Lower leg skin (tissue), 3 donors: Measurements from ENCODE around the gene ARAP1.

Experiments used
- CTCF ChIP-seq, 3 donors: fragments of 450-650 bp; IDR thresholded peaks; one replicate each; pipeline ENCODE4 v1.5.1; 2016; ENCODE audit warnings: antibody characterized with exemption in 3 of 3, mild to moderate bottlenecking in 3 of 3, moderate library complexity in 2 of 3
- POLR2A ChIP-seq, 2 donors: fragments of 450-650 bp; IDR thresholded peaks; one replicate each; pipeline ENCODE4 v1.6.1; 2016 to 2017; ENCODE audit warnings: antibody characterized with exemption in 2 of 2, mild to moderate bottlenecking in 1 of 2, moderate library complexity in 1 of 2

GRCh38 chr11:72783144-72783905 lies 31.1 kb upstream of the ARAP1 start:
- TF ChIP-seq CTCF (IDR thresholded peaks at IDR 0.05) (no peak), POLR2A (IDR thresholded peaks at IDR 0.05) (no peak)
